IMR-90 (cell line): Measurements from ENCODE around the gene NCS1.

Experiments
- BHLHE40 ChIP-seq: fragments of 150-350 bp; IDR thresholded peaks from 2 replicates; pipeline ENCODE4 v1.6.1; 2016; ENCODE audit warnings: mild to moderate bottlenecking, low read depth, low read length
- CEBPB ChIP-seq: IDR thresholded peaks from 2 replicates; pipeline ENCODE4 v1.6.1; 2012; ENCODE audit warnings: low read depth, low read length, improper control_type of control experiment
- FOS ChIP-seq: fragments of 150-350 bp; IDR thresholded peaks from 2 replicates; pipeline ENCODE4 v1.6.1; 2016; ENCODE audit warnings: low read depth, low read length
- MAFK ChIP-seq: IDR thresholded peaks from 2 replicates; pipeline ENCODE4 v1.6.1; 2012; ENCODE audit warnings: low read depth, low read length, improper control_type of control experiment
- MAZ ChIP-seq: IDR thresholded peaks from 2 replicates; pipeline ENCODE4 v1.6.1; 2012; ENCODE audit warnings: low read depth, mild to moderate bottlenecking, low read length, improper control_type of control experiment, moderate library complexity, borderline replicate concordance
- MXI1 ChIP-seq: IDR thresholded peaks from 2 replicates; pipeline ENCODE4 v1.6.1; 2012; ENCODE audit warnings: low read depth, mild to moderate bottlenecking, low read length, moderate library complexity, borderline replicate concordance
- NFE2L2 ChIP-seq: fragments of 150-350 bp; IDR thresholded peaks from 2 replicates; pipeline ENCODE4 v1.6.1; 2016; ENCODE audit warnings: low read depth, mild to moderate bottlenecking, low read length
- POLR2A ChIP-seq: IDR thresholded peaks from 2 replicates; pipeline ENCODE4 v1.6.1; 2012; ENCODE audit warnings: mild to moderate bottlenecking, low read depth, low read length
- RAD21 ChIP-seq: IDR thresholded peaks from 2 replicates; pipeline ENCODE4 v1.6.1; 2012; ENCODE audit warnings: low read length, improper control_type of control experiment
- RCOR1 ChIP-seq: IDR thresholded peaks from 2 replicates; pipeline ENCODE4 v1.6.1; 2012; ENCODE audit warnings: mild to moderate bottlenecking, low read length, improper control_type of control experiment; ENCODE audit not compliant: insufficient replicate concordance
- TF ChIP-seq, protein P1 (sequence below): conservative IDR thresholded peaks from 2 replicates; pipeline ENCODE4 v1.5.1; 2012; ENCODE audit warnings: mild to moderate bottlenecking, low read depth, low read length, improper control_type of control experiment

DNA sequence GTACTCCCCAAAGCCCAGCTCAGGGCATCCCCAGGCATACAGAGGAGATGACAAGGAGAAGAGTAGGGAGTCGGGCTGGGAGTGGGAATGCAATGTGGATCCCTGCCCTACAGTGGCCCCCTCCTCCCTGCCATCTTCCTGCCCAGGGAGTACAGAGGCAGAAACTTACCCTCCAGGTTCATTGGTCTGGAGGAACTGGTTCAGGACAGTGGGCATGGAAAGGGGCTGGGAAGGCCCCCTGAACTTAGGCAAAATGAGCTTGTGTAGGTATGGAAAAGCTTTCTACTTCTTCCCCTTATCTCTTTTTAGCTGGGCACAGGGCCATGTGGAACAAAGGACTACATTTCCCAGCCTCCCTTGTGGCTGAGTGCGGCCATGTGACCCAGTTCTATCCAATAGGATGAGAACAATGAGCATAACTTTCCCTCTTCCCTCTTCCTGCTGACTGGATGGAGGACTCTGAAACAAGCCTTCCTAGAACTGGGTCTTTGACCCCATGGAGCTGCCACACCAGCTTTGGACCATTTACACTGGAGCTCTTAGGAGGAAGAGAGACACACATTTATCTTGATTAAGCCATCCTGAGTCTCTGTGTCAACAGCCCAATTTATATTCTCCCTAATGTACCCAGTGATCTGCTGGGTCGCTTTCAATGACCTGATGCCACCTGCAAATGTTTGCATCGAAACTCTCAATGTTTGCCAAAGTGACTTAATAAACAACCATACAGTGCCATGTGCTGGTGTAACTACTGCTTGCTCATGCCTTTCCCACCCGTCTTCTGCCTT lies 68.4 kb downstream of the NCS1 start:
- TF ChIP-seq MAFK = no peak
- TF ChIP-seq, protein P1, sequence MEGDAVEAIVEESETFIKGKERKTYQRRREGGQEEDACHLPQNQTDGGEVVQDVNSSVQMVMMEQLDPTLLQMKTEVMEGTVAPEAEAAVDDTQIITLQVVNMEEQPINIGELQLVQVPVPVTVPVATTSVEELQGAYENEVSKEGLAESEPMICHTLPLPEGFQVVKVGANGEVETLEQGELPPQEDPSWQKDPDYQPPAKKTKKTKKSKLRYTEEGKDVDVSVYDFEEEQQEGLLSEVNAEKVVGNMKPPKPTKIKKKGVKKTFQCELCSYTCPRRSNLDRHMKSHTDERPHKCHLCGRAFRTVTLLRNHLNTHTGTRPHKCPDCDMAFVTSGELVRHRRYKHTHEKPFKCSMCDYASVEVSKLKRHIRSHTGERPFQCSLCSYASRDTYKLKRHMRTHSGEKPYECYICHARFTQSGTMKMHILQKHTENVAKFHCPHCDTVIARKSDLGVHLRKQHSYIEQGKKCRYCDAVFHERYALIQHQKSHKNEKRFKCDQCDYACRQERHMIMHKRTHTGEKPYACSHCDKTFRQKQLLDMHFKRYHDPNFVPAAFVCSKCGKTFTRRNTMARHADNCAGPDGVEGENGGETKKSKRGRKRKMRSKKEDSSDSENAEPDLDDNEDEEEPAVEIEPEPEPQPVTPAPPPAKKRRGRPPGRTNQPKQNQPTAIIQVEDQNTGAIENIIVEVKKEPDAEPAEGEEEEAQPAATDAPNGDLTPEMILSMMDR = no peak
- TF ChIP-seq BHLHE40 = no peak
- TF ChIP-seq MAZ = no peak
- no peak for TF ChIP-seq POLR2A
- no peak for TF ChIP-seq NFE2L2
- TF ChIP-seq RAD21 = no peak
- no peak for TF ChIP-seq CEBPB
- no peak for TF ChIP-seq MXI1
- no peak for TF ChIP-seq FOS
- TF ChIP-seq RCOR1 = no peak
